Measurements from ENCODE around the gene FTCDNL1. TPM values are rescaled to one million over a fixed set of nuclear protein-coding genes. Genes with fewer than 3 reads are reported as not detected.

FTCDNL1 gene
- total and polyA plus RNA-seq, 8 donors = 0.31 to 2.8 (median 0.78) TPM; not detected in 4

GRCh38 chr2:199804831-199805230 is 46.2 kb downstream of the FTCDNL1 start:
- TF ChIP-seq POLR2AphosphoS5 (IDR thresholded peaks at IDR 0.05) (no peak), CTCF (IDR thresholded peaks at IDR 0.05) (no peak), POLR2A (IDR thresholded peaks at IDR 0.05) (no peak), EP300 (IDR thresholded peaks at IDR 0.05) (no peak)
- Histone ChIP-seq H3K27ac (no peak overlapping the region), H3K4me3 (no peak overlapping the region), H3K36me3 (no peaks in the 10 kb centered on the region), H3K27me3 (no peaks in the 10 kb centered on the region), H3K4me1 (peaks cover 0 to 17% (median 0%) of the 10 kb centered on the region in 4 donors), H3K9me3 (no peaks in the 10 kb centered on the region)
- DNase-seq = peak in 1 of 2 donors; percentile 4
- intact Hi-C loops (cut with DNase I; ENCODE audit: low total_unique reads) = no loop called here
- WGBS, 5 donors = 42 to 64% (median 58%) methylated on average over 1 of the region's 1 CpG

- Histone ChIP-seq H3K27me3 (no peaks in the 10 kb centered on the region), H3K9me3 (no peaks in the 10 kb centered on the region), H3K36me3 (no peaks in the 10 kb centered on the region), H3K4me1 (peaks cover 0 to 15% (median 7%) of the 10 kb centered on the region in 4 donors), H3K4me3 (no peak overlapping the region), H3K27ac (no peak overlapping the region)
- TF ChIP-seq POLR2A (IDR thresholded peaks at IDR 0.05) (no peak), EP300 (IDR thresholded peaks at IDR 0.05) (no peak), CTCF (IDR thresholded peaks at IDR 0.05) (no peak), POLR2AphosphoS5 (IDR thresholded peaks at IDR 0.05) (no peak)
- peak in 1 of 2 donors; percentile 79 for DNase-seq
- WGBS, 5 donors = 20 to 35% (median 31%) methylated on average over 10 of the region's 10 CpGs
- intact Hi-C loops (cut with DNase I; ENCODE audit: low total_unique reads) = no loop called here
Observed at GRCh38 chr2:199798831-199799580, 52.0 kb downstream of the FTCDNL1 start.

- intact Hi-C loops (cut with DNase I; ENCODE audit: low total_unique reads) = no loop called here
- TF ChIP-seq POLR2A (IDR thresholded peaks at IDR 0.05) (no peak), CTCF (IDR thresholded peaks at IDR 0.05) (no peak), POLR2AphosphoS5 (IDR thresholded peaks at IDR 0.05) (no peak), EP300 (IDR thresholded peaks at IDR 0.05) (no peak)
- no peaks in the 10 kb centered on the region for H3K36me3 ChIP-seq
- DNase-seq = no peak
- WGBS, 5 donors = 48 to 58% (median 56%) methylated on average over 4 of the region's 4 CpGs
- H3K4me1 ChIP-seq = peaks cover 0 to 15% (median 7%) of the 10 kb centered on the region in 4 donors
- no peaks in the 10 kb centered on the region for H3K9me3 ChIP-seq
- H3K4me3 ChIP-seq = no peak overlapping the region
- no peak overlapping the region for H3K27ac ChIP-seq
- no peaks in the 10 kb centered on the region for H3K27me3 ChIP-seq
Observed at GRCh38 chr2:199797431-199798403, 53.3 kb downstream of the FTCDNL1 start.

GRCh38 chr2:199792381-199792780 is 58.6 kb downstream of the FTCDNL1 start:
- TF ChIP-seq POLR2AphosphoS5 (IDR thresholded peaks at IDR 0.05) = no peak
- TF ChIP-seq CTCF (IDR thresholded peaks at IDR 0.05) = no peak
- TF ChIP-seq POLR2A (IDR thresholded peaks at IDR 0.05) = no peak

More at GRCh38 chr2:199792381-199792780, 58.6 kb downstream of the FTCDNL1 start:
- DNase-seq = no peak
- H3K27me3 ChIP-seq = no peaks in the 10 kb centered on the region
- H3K4me1 ChIP-seq = no peaks in the 10 kb centered on the region
- WGBS, 5 donors = 68 to 77% (median 72%) methylated on average over 4 of the region's 4 CpGs
- no peaks in the 10 kb centered on the region for H3K36me3 ChIP-seq
- H3K9me3 ChIP-seq = no peaks in the 10 kb centered on the region
- intact Hi-C loops (cut with DNase I; ENCODE audit: low total_unique reads) = no loop called here
- no peak overlapping the region for H3K27ac ChIP-seq
- H3K4me3 ChIP-seq = no peak overlapping the region
